ENCODE data around the gene PRIM2.
"Not testable (repeated sequence)": the region's sequence is repeated elsewhere in the genome, so short reads cannot be mapped to it uniquely, and the experiment has no call there.

GRCh38 chr6:57461022-57461421, 143.6 kb downstream of the PRIM2 start:
- not testable (repeated sequence) for TF ChIP-seq CTCF, POLR2A (IDR thresholded peaks at IDR 0.05)

Measured in Peyer's patch (tissue), 4 donors.